NCI-H2171 (cell line): ENCODE measurements around the gene APOC4.

Experiments used
- DNase-seq: peaks from one replicate; lab custom pipeline; 2025; lab: John Stamatoyannopoulos, UW

The APOC4 gene

DNA sequence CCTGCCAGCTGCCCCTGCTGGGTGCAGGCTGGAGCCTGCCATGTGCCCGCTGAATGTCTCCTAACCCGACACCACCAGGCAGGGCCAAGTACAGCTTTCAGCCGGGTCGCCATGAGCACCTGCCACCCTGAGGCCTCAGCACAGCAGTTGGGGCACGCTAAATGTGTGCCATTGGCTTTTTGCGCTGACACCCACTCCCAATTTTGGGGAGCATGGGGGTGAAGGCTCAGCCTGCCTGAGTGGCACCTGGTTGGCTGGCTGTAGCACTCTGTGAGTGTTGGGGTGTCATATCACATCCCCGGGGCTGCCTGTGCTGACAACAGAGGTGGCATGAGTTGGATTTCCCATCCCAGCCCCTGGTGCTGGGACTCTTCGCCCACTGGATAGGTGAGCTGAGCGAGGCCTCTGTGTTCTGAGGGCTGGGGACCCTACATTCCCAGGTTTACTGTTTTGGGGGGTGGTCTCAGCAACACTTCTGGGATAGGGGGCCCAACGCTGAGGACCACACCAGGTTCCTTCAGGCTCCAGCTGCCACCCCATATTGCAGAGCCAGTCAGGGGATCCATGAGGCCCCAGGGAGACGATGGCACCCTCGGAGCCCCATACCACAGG lies 52.0 kb downstream of the APOC4 start:
- no peak for DNase-seq
